Measurements from ENCODE around the gene SCUBE1.

DNA sequence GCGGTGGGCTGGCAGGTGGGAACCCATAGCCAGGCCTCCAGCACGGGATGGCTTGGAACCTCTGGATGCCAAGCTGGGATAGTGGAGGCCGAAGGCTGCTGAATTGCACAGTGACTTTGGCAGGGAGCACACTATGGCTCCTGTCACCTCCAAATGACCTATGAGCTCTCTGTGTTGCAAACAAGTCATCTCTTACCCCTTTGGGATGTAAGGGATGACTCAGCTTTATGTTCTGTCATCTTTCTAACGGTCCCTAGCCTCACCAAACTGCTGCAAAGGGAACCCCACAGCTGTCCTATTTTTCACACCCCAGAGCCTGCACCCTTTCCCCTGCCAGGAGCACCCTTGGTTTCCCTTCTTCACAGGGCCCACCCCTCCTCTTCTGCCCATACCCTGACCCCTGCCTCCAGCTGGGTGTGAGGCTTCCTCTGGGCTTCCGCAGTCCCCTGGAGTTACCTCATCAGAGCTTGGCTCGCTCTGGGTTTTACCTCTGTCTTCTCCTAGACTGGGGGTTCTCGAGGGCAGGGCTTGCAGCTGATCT, 2.7 kb upstream of the SCUBE1 start:
- TF ChIP-seq, protein P1, sequence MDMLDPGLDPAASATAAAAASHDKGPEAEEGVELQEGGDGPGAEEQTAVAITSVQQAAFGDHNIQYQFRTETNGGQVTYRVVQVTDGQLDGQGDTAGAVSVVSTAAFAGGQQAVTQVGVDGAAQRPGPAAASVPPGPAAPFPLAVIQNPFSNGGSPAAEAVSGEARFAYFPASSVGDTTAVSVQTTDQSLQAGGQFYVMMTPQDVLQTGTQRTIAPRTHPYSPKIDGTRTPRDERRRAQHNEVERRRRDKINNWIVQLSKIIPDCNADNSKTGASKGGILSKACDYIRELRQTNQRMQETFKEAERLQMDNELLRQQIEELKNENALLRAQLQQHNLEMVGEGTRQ (IDR thresholded peaks at IDR 0.05; ENCODE audit: low read depth, low read length): no peak
- TF ChIP-seq, protein P2, sequence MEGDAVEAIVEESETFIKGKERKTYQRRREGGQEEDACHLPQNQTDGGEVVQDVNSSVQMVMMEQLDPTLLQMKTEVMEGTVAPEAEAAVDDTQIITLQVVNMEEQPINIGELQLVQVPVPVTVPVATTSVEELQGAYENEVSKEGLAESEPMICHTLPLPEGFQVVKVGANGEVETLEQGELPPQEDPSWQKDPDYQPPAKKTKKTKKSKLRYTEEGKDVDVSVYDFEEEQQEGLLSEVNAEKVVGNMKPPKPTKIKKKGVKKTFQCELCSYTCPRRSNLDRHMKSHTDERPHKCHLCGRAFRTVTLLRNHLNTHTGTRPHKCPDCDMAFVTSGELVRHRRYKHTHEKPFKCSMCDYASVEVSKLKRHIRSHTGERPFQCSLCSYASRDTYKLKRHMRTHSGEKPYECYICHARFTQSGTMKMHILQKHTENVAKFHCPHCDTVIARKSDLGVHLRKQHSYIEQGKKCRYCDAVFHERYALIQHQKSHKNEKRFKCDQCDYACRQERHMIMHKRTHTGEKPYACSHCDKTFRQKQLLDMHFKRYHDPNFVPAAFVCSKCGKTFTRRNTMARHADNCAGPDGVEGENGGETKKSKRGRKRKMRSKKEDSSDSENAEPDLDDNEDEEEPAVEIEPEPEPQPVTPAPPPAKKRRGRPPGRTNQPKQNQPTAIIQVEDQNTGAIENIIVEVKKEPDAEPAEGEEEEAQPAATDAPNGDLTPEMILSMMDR (conservative IDR thresholded peaks at IDR 0.05; ENCODE audit: low read depth, low read length): no peak
- no peak for TF ChIP-seq RFX5 (IDR thresholded peaks at IDR 0.05; ENCODE audit: low read depth, low read length)

Measured in IMR-90 (cell line).